Superior temporal gyrus (tissue), 1 donor: ENCODE measurements around the gene CCL11.

Experiments used
- DNase-seq: peaks from one replicate; pipeline ENCODE4 v3.0.0-alpha.2; 2016; ENCODE audit errors: extremely low spot score

CCL11 gene

DNA sequence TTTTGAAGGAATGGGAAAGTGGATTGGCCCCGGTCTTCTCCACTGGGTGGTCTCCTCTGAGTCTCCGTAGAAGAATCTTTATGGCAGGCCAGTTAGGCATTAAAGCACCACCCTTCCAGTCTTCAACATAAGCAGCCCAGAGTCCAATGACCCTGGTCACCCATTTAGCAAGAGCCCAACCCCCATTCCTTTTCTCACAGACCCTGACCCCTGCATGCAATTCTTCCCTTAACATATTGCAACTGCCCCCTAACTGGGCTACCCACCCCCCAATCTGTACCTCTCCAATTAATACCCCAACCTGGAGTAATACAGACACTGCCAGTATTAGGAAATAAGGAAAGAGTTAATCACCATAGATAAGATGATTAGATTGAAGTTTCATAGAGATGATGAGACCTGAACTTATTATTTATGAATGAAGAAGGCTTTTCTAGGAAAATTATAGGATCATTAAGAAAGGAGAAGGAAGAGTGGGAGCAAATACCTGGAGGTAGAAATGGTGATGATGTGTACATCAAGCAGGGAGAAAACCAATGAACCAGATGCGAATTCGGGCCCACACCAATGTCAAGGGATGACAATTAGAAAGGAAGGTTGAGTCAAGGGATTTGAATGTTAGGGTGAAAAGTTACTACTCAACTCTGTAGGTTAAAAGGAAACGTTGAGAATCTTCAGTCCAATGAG lies 28.1 kb upstream of the CCL11 start:
- no peak for DNase-seq

DNA sequence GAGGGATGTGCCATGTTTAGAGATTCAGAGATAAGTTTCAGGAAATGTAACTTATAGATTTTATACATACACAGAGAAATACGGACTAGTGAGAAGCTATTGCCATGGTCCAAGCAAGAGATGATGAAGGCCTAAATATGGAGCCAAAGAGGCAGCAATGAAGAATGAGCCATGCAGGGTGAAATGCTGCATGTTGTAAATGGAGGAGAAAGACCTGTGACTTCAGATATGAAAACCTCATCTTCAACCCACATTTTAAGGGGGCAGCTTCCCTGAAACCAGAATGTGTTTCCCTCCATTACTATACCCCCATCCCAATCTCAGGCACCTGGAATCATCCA lies 27.6 kb upstream of the CCL11 start:
- no peak for DNase-seq

DNA sequence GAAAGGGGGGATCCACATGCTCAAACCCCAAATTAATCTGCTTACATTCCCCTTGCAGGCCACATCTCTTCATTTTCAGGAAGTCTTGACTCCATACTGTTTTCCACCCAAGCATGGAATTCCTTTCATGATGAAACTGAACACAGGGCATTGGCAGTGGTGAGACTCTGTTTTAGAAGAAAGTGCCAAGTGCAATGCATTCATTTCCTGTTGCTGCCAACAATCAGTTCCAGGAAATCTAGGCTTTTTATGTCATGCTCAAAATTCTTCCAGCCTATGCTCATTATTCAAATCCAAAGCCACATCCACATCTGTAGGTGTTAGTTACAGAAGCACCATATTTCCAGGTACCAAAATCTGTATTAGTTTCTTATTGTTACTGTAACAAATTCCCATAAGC lies 26.4 kb upstream of the CCL11 start:
- no peak for DNase-seq

DNA sequence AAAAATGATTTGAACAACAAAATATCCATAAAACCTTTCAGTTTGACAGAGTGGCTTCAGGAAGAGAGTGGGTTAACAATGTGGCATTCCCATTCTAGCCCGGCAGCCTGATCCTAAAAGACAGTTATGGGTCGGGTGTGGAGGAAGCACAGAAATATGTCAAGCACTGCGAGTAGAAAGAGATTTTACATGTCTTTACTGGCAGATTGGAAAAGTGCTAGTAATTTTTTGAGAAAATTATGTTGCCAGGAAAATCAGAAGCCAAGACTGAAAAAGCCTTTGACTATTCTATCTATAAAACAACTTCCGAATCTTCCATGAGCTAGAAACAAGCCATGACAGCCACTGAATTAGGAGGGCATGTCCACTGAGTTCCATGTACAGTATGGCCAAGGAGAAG lies 24.7 kb upstream of the CCL11 start:
- no peak for DNase-seq

DNA sequence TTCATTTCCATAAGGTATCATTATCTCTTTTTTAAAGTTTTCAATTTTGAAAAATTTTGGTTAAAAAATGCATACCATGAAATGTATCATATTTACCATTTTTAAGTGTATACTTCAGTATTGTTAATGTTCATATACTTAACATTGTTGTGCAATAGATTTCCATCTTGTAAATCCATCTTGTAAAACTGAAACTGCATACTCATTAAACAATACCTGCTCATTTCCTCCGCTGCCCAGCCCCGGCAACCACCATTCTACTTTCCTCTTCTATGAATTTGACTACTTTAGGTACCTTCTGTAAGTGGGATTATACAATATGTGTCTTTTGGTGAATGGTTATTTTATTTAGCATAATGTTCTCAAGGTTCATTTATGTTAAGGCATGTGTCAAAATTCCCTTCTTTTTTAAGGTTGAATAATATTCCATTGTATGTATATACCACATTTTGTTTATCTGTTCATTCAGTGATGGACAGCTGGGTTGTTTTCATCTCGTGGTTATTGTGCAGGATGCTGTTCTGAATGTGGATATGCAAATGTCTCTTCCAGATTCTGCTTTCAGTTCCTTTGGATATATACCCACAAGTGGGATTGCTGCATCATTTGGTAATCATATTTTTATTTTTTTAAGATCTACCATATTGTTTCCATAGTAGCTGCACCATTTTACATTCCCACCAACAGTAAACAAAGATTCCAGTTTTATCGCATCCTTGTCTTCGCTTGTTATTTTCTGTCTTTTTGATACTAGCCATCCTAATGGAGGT lies 23.8 kb upstream of the CCL11 start:
- DNase-seq = no peak

DNA sequence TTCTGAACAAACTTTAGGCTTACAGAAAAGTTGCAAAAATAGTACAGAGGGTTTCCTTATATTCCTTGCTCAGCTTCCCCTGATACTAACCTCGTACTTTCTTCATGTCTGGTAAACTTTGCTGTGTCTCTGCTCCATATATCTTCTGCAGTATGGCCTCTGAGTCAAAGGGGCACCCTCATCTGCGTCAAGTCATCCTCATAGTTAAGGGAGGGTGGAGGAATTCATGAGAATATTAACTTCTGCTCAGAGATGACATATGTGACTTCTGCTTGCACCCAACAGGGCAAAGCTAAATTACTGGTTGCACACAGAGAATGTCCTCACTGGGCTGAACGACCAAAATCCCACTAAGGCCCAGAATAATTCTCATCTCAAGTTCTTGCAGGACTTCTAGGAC lies 19.8 kb upstream of the CCL11 start:
- no peak for DNase-seq

DNA sequence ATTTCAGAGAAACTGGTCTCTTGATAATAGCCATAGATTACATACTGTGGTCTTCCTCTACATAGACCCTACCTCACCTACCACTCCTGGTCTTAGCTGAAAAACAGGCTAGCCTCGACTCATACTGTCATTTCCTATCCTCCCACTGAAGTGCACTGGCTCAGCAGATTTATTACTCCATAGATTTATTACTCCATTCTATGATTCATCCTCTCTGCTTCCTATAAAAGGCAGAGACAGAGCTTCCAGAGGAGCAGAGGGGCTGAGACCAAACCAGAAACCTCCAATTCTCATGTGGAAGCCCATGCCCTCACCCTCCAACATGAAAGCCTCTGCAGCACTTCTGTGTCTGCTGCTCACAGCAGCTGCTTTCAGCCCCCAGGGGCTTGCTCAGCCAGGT lies 15.6 kb upstream of the CCL11 start, which contains the start of gene CCL7:
TSS of gene CCL7 (plus strand) at position 253 of the 400 bp plus-strand sequence. CDS start at position 323, 70 bp downstream.
- no peak for DNase-seq

DNA sequence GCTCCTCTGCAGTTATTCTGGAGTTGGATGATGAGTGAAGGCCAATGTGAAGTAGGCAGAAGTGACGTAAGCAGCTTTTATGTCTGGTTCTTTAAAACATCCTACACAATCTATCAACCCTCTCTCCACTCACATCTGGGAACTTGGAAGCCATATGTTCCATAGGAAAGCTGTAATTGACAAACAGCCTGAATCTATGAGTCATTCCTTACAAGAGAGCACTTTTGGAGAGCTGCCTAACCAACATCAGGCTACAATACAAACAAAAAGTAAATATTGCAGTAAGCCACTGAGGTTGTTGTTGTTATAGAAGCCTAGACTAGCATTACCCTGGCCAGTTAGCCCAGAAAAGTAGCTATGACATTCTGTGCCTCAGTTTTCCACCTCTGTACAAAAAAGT lies 9.7 kb upstream of the CCL11 start:
- no peak for DNase-seq

DNA sequence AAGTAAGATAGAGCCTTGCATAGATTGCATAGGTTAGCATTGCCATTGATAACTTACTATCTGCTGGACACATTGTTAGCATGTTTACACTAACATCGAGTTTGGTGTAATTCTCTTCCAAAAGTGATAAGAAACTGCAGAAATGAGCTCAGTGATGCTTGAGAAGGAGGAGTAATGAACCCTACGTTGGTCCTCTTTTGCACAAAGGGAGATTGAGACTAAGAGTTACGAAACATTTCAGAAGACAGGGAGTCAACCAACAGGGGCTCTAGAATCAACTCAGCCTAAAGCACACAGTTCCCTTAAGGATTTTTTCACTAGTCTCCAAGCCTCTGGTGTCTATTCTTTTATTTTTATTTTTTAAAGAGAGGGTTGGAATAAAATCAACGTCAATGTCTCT lies 8.7 kb upstream of the CCL11 start:
- no peak for DNase-seq

DNA sequence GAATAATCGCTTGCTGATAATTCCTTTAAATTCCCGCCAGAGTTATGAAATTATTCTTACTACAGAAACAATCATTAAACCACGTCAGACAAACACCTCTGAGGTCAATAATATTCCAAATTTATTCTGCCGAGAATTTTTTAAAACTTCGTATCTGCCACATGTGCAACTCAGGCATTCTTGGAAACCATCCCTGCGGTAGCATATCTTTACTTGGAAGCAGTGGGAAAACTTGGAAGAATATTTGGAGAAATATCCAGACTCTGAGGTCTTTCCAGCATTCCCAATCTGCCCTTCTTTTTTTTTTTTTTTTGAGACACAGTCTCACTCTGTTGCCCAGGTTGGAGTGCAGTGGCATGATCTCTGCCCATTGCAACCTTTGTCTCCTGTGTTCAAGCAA lies 2.0 kb upstream of the CCL11 start:
- no peak for DNase-seq

DNA sequence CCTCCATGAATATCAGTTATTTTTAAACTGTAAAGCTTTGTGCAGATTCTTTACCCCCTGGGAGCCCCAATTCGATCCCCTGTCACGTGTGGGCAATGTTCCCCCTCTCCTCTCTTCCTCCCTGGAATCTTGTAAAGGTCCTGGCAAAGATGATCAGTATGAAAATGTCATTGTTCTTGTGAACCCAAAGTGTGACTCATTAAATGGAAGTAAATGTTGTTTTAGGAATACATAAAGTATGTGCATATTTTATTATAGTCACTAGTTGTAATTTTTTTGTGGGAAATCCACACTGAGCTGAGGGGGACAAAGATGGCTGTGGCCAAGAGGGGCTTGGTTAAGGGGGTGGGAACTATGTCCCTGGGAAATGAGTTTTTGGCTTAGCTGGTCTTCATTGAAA lies 2.3 kb downstream of the CCL11 start:
- DNase-seq = no peak

DNA sequence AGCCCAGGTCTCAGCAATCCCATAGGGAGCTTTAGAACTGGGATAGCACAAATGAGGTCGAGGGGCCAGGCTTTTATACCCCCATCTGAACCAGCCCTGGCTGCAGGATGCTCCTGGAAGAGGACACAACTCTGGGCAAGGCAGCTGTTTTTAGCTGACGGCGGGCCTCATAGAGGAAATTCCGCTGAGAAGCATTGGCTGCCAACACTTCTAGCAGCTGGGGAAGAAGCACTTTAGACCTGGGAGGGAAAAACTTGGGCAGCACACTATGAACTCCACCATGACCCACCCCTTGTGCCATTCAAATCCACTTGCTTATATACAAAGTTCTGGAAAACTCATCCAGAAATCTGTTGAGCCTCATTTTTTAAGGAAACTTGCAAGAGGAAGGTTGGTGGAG lies 5.0 kb downstream of the CCL11 start:
- no peak for DNase-seq

DNA sequence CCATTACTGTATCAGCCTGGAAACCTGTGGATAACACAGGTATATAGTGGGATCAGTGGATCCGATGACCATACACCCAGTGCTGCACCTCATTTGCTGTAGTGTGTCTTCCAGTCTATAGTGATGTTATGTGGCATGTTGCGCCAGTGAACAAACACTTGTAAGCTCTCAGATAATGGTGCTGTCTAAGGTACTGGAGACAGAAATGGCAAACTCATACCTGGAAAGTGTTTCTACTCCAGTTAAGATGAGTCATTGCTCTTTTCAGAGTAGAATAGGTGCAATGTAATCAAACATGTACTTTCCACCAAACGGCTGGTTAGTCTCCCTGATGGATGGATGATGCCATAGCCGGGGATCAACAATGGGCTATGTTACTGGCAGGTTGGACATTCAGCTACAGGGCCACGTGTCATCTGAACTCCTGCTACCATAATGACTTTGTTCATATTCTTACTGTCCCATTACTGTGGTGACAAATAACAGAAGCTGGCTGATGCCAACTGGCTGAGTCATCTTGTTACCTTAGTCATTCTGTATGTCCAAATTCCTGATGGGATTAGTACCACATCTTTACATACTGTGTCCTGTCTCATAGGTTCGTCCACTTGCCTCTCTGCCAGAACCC lies 6.3 kb downstream of the CCL11 start:
- DNase-seq = no peak

DNA sequence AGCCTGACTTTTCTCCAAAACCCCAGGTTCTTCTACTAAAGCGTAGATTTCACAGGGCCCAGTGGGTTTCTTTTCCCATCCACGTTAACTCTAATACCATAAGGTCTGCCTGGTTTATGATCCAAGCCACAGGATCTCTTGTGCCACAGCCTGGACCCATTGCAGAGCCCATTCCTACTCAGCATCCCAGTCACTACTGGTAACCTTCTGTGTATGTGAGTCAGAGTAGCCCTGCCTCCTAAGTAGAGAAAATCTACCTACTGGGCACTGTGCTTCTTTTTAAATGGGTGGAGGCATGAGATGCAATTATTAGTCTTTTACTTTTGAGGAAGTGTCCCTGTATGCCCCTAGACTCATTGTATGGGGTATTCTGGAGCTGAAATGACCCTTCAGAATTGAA lies 13.5 kb downstream of the CCL11 start:
- no peak for DNase-seq

DNA sequence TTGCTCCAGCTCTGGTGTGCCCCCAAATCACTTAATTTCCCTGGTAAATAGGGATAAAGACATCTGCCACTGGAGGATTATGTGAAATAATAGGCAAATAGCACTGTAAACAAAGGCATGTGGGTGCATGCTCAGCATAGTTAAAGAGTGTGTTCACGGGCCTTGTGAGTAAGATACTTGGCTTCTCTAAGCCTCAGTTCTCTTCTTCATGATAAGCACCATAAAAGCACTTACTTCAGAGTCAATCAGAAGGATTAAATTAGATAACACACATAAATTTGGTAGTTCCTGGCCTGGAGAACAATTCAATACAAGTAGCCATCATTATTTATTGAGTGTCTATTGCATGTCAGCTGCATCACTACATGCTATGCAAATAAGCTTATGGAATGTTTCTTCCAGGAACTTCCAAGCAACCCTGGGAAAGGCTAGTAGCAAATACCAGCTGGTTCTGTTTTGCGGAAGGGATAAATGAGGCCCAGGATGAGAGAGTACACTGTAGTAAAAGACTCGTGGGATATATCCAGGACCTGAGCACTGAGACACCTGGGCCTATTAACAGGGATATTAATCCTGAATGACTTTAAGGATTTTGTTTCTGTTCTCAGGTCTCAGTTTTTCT lies 14.5 kb downstream of the CCL11 start:
- no peak for DNase-seq

DNA sequence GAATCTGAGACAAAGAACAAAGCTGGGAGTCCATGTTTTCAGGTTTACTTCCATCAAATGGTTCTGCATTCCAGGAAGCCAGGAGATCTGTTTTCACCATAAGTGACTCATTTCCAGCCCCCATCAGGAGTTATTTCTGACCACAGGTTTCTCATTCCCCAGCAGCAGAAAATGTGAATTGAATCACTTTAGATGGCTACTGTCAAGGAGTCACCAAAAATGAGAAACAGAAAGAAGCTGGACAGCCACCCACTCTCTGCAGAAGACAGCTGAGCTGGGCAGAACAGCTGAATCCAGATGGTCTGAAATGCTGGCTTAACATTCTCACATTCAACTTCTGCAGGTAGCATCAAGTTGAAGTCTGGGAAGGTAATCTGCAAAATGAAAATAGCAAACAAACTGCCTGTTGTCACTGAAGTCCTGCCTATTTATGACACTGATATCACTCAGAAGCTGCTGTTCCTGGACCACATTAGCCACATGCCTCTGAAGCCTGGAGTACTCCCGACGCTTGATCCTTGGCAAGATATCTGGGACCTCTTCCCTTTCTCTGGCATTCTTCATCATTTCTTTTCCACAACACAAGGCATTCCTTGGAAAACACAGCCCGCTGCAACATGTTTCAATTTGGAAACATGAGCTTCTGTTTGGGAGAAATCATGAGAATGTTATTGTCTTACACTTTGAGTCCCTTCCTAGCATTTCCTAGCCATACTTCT lies 15.3 kb downstream of the CCL11 start:
- DNase-seq = no peak

DNA sequence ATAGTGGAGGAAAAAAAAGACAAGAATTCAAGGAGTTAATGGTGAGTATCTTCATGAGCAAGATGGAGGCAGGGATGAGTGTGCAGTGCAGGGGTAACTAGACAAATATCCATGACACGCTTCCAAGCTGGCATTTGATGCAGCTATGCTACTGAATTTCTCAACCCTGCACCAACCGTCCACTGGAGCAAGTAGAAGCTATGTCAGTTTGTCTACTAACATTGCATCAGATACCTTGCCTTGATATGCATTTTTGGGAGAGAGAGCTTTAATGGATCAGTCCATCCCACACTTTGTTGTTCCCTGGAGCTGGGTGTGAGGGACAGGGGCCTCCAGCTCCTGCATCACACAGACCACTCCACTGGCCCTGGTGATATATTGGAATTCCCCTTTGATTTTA lies 16.4 kb downstream of the CCL11 start:
- no peak for DNase-seq

DNA sequence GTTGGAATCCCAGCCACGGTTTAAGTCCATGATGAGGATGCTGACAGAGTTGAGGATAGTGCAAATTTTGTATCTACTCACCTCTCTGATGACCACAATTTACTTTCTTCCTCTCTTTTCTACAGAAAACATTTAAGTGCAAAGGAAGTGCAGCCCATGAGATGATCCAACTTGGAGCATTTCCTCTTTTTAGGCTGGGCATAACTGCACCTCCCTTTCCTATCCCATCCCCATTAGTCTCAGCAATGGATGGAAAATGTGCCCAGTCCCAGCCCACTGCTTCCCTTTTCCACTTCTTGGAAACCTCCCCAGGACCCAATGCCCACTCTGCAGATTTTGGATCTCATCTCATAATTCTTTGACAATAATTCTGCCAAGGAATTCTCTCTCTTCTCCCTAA lies 17.1 kb downstream of the CCL11 start:
- DNase-seq = no peak

DNA sequence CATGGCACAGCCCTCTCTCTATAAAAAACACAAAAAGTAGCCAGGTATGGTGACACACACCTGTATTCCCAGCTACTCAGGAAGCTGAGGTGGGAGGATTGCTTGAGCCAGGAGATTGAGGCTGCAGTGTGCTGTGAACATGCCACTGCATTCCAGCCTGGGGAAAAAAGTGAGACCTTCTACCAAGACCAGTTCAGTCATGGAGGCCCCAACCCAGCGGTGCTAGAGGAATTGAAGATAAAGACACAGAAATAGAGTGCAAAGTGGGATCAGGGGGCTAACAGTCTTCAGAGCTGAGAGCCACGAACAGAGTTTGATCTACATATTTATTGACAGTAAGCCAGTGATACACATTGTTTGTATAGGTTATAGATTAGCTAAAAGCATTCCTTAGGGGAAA lies 18.1 kb downstream of the CCL11 start:
- DNase-seq = no peak

DNA sequence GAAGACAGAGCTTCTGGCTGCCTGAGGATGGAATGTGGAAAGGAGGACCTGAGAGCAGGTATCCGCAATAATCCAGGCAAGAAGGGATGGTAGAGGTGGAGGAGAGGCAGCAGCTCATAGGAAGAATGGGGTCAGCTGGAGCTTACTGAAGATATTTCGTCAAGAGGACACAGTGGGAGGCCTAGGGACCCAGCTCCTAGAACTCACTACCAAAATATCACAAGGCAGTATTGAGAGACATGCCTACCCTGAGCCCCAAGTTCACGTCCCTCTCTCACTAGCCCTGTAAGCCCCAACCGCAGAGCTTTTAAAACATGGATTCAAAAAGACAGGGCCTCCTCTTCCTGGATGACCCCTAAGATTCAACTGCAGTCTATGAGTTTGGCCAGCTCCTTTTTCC lies 19.5 kb downstream of the CCL11 start:
- DNase-seq = no peak

DNA sequence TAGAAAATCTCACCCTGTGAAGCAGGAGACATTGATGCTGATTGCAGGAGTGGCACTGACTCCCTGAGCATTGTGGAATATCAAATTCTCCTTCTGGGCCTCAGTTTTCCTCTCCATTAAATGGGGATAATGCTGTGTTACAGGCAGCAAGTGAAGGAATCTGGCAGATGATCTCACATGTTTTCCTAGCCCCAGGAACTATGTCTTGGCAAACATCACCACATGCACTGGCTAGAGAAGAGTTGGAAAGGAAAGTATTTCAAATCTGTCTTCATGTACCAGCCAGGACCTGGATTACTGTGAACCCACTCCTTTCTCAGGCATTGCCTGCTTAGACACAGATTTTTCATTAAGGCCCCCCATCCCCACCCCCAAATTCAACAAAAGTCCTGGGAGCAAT lies 20.1 kb downstream of the CCL11 start:
- no peak for DNase-seq

DNA sequence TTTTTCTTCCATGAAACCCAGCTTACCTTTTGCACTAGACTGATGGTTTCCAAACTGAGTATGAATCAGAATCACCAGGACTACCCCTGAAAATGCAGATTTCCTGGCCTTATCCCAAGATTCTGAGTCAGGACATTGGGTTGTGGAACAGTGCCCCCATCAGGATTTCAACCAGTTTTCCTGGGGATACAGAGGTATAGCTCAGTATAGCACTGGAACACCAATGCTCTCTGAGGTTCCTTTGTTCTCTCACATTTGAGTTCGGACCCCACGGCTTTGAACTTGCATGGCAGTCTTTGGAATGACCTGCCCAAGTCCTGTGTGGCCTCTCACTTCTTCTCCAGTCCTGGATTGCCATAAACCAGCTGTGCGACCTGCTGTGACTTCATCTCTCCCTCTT lies 20.9 kb downstream of the CCL11 start:
- peak; percentile 40 for DNase-seq
